Heart left ventricle (tissue), 13 donors: ENCODE results near the gene TARBP2.
A peak's percentile ranks its signal among the peaks of the same experiment; 100 is the strongest.

Source experiments
- POLR2A ChIP-seq, 2 donors: fragments of 450-650 bp; IDR thresholded peaks; one replicate each; pipeline ENCODE4 v1.6.1; 2017; ENCODE audit warnings: antibody characterized with exemption in 2 of 2, mild to moderate bottlenecking in 2 of 2, moderate library complexity in 2 of 2
- TF ChIP-seq, protein P1 (sequence below), 12 donors: fragments of 200-600 bp; sonication (generic) in 4 of 12; IDR thresholded peaks; one replicate each; pipeline versions ENCODE4 v1.5.0 to v1.8.0; 2018 to 2022; ENCODE audit warnings: antibody characterized with exemption in 12 of 12, mild to moderate bottlenecking in 5 of 12
- donor health status: ischemic (EF 13 %, LVEDD 7.1; RV severe dilation, severe dysfunction).
- donor health status: DM: no; HTN: yes; CAD: no.
- donor health status: DM: no; HTN: no; CAD: no.
- donor health status: ischemic (EF 25% LVEDD 6.9; RV normal size, moderate dysfunction).
- donor health status: ischemic (EF 25% LVEDD 5.7; RV mildly dilated, moderate dysfunction).
- donor health status: ischemic (EF 35%, LVEDD 5.7; RV mildly dilated, moderate dysfunction).
- donor health status: nonischemic (EF 11% LVEDD 7.7; RV severe dilation, severe dysfunction).
- donor health status: DM: yes; HTN: yes; CAD: no.
- donor health status: PGD.
- donor health status: ischemic (EF 29% LVEDD 5.4; RV normal size, mild dysfunction).
- donor health status: nonischemic (EF 23%, LVEDD 6.1; RV moderate dilation, normal function).

DNA sequence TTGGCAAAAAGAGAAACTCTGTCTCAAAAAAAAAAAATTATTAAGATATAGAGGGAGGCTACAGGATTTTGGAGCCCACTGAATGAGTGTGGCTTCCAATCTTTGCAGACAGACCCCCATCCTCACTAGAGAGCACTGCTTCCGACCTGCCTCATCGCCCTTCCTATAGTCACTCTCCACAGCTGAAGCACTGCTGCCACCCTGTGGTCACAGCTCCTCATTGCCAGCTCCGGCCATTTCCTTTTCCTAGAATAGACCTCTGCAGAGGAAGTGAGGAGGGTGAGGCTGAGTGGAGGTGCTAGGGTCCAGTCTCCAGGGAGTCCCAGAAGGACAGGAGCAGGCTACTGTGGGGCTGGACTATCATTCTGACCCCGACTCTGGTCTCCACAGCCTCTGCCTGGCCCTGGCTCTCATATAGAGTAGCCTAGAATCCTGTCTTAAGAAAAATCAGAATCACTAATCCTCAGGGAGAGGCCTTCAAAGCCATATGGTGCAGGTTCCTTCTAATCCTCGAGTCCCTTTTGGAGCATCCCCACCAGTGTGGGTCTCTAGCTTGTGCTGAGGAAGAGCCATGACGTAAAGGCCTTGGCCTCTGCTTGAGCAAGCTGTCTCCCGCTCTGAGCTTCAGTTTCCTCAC lies 7.6 kb downstream of the TARBP2 start:
- TF ChIP-seq, protein P1, sequence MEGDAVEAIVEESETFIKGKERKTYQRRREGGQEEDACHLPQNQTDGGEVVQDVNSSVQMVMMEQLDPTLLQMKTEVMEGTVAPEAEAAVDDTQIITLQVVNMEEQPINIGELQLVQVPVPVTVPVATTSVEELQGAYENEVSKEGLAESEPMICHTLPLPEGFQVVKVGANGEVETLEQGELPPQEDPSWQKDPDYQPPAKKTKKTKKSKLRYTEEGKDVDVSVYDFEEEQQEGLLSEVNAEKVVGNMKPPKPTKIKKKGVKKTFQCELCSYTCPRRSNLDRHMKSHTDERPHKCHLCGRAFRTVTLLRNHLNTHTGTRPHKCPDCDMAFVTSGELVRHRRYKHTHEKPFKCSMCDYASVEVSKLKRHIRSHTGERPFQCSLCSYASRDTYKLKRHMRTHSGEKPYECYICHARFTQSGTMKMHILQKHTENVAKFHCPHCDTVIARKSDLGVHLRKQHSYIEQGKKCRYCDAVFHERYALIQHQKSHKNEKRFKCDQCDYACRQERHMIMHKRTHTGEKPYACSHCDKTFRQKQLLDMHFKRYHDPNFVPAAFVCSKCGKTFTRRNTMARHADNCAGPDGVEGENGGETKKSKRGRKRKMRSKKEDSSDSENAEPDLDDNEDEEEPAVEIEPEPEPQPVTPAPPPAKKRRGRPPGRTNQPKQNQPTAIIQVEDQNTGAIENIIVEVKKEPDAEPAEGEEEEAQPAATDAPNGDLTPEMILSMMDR (IDR thresholded peaks at IDR 0.05): peak; percentile 81 to 95 (median 90)
- TF ChIP-seq POLR2A (IDR thresholded peaks at IDR 0.05): peak in 1 of 2 donors; percentile 13
